Aorta (tissue), 5 donors: ENCODE results near the gene DOCK11. TPM values are rescaled to one million over a fixed set of nuclear protein-coding genes. Genes with fewer than 3 reads are reported as not detected.

Experiments used
- ATAC-seq: fragments of 200-7000 bp; cut with Tn5 transposase; one replicate; pipeline ENCODE4 v1.9.1; 2022; ENCODE audit warnings: moderate library complexity; ENCODE audit not compliant: low FRiP score
- DNase-seq, 2 donors: peaks; one replicate each; pipeline ENCODE4 v3.0.0-alpha.2; 2020
- H3K27ac ChIP-seq, 2 donors: one replicate each; pipeline ENCODE4 v1.5.1; 2013; ENCODE audit warnings: low read length in 2 of 2, mild to moderate bottlenecking in 2 of 2, moderate library complexity in 2 of 2, control low read depth in 1 of 2, inconsistent platforms in 1 of 2, low read depth in 1 of 2
- H3K27me3 ChIP-seq, 2 donors: one replicate each; pipeline ENCODE4 v1.6.1; 2013; ENCODE audit warnings: control low read depth in 1 of 2, low read length in 1 of 2, mild to moderate bottlenecking in 1 of 2, moderate library complexity in 1 of 2; ENCODE audit not compliant: insufficient read depth in 2 of 2, control insufficient read depth in 1 of 2
- H3K36me3 ChIP-seq, 2 donors: one replicate each; pipeline ENCODE4 v1.6.1; 2013; ENCODE audit warnings: control low read depth in 1 of 2, low read length in 1 of 2, mild to moderate bottlenecking in 1 of 2; ENCODE audit not compliant: insufficient read depth in 2 of 2, control insufficient read depth in 1 of 2
- H3K4me1 ChIP-seq, 2 donors: one replicate each; pipeline ENCODE4 v1.6.1; 2013; ENCODE audit warnings: low read length in 2 of 2, control low read depth in 1 of 2, mild to moderate bottlenecking in 1 of 2, moderate library complexity in 1 of 2; ENCODE audit not compliant: insufficient read depth in 2 of 2, control insufficient read depth in 1 of 2
- H3K4me3 ChIP-seq, 2 donors: one replicate each; pipeline ENCODE4 v1.5.1; 2013; ENCODE audit warnings: low read length in 2 of 2, control low read depth in 1 of 2, mild to moderate bottlenecking in 1 of 2
- H3K9me3 ChIP-seq: one replicate; pipeline ENCODE4 v1.6.1; 2013; ENCODE audit warnings: mild to moderate bottlenecking, low read length; ENCODE audit not compliant: control insufficient read depth
- WGBS, 2 donors: extraction: QIAGEN DNeasy Blood & Tissue Kit; methylation state at CpG; one replicate each; pipeline ENCODE4 v1.1.7; 2013; 5-methylcytosine and 5-hydroxymethylcytosine counted together
- intact Hi-C, 2 donors: fragments of 100-400 bp; cut with DNase I; formaldehyde crosslinking; loops; one replicate each; pipeline versions ENCODE4 v1.14.2 to v1.15.0; 2022
- polyA plus RNA-seq, 2 donors: library from polyadenylated mRNA; stranded (reverse); fragments of 200-250 nt; gene quantifications; one replicate each; pipeline ENCODE4 v1.2.3, GENCODE V29; 2013
- total RNA-seq, 2 donors: library from RNA; stranded (reverse); fragmentation: NEBNext Ultra II Directional; extraction: Animal tissue kit (Norgen Biotek cat#: 25700); gene quantifications; one replicate each; pipeline ENCODE4 v1.2.1, GENCODE V29; 2021
- donor health status: healthy with polysubstance abuse.
- donor health status: Bipolar disorder and iron deficiency.
- donor health status: DM: no; HTN: no; CAD: no.
- donor health status: DM: no; HTN: no; CAD: no.
- donor health status: DM: yes; HTN: yes; CAD: no.

The DOCK11 gene
- total and polyA plus RNA-seq, 4 donors: 15.7 to 59.8 (median 39.3) TPM

DNA sequence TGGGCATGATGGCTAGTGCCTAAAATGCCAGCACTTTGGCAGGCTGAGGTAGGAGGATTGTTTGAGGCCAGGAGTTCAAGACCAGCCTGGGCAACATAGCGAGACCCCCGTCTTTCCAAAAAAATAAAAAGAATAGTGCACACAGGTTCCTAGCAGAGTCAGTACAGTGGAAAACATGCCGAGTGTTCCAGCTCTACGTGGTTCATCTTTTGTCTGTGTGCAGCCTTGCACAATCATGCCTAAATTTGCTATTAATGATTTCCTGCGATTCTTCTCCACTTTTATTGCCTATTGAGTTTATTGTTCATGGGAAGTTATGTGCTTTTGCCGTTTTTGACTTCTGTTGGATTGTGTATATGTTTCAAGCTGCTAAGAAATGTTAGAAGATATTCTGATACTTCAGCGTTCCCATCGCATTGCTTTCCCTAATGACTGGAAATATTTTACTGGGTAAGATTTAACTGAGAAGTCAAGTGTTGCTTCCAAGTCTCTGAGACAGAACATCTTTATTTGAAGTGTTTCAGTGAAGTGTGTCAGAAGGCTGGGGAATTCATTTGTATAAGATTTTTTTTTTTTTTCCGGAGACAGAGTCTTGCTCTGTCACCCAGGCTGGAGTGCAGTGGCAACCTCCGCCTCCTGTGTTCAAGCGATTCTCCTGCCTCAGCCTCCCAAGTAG is 11.3 kb downstream of the DOCK11 start:
- Histone ChIP-seq H3K9me3 (no peaks in the 10 kb centered on the region), H3K4me1 (peaks cover 2 to 12% of the 10 kb centered on the region in 2 donors), H3K4me3 (no peak overlapping the region), H3K27me3 (no peaks in the 10 kb centered on the region), H3K27ac (no peak overlapping the region), H3K36me3 (no peaks in the 10 kb centered on the region)
- intact Hi-C loops: no loop called here
- ATAC-seq (no peak), DNase-seq (no peak)
- 70 to 75% methylated on average over 11 of the region's 11 CpGs for WGBS, 2 donors

GRCh38 chrX:118507766-118508165 is 12.2 kb downstream of the DOCK11 start:
- intact Hi-C loops: no loop called here
- Histone ChIP-seq H3K9me3 (no peaks in the 10 kb centered on the region), H3K36me3 (no peaks in the 10 kb centered on the region), H3K27ac (no peak overlapping the region), H3K4me3 (no peak overlapping the region), H3K4me1 (peaks cover 2 to 12% of the 10 kb centered on the region in 2 donors), H3K27me3 (no peaks in the 10 kb centered on the region)
- ATAC-seq (no peak), DNase-seq (no peak)
- WGBS, 2 donors: 72 to 95% methylated on average over 1 of the region's 1 CpG

GRCh38 chrX:118508221-118508620 is 12.6 kb downstream of the DOCK11 start:
- ATAC-seq: no peak
- Histone ChIP-seq H3K36me3 (no peaks in the 10 kb centered on the region), H3K27me3 (no peaks in the 10 kb centered on the region), H3K27ac (no peak overlapping the region), H3K9me3 (no peaks in the 10 kb centered on the region), H3K4me3 (no peak overlapping the region), H3K4me1 (peaks cover 2 to 12% of the 10 kb centered on the region in 2 donors)
- 15 to 38% methylated on average over 5 of the region's 5 CpGs for WGBS, 2 donors
- no peak for DNase-seq
- intact Hi-C loops: no loop called here

DNA sequence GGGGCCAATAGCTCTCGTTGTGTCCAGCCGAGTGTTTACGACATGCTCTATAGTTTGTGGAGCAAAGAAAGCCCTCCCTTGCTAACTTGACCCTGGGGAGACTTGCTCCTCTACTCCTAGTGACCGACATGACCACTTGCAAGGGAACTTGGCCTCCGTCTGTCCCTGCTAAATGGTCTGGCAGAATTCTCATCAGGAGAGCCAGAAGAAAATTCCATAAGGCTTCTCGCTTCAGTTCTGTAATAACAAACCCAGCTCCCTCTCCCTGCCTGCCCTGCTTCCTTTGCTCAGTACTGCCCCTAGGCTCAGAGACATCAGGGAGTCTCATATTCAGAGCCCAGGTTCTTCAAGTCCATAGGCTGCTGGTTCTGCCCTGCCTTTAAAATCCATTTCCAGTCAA is 13.0 kb downstream of the DOCK11 start:
- DNase-seq (no peak), ATAC-seq (peak; percentile 60)
- H3K9me3 ChIP-seq: no peaks in the 10 kb centered on the region
- peak overlapping the region in 1 of 2 donors; percentile 81 for H3K27ac ChIP-seq
- intact Hi-C loops: no loop called here
- no peaks in the 10 kb centered on the region for H3K27me3 ChIP-seq
- no peak overlapping the region for H3K4me3 ChIP-seq
- WGBS, 2 donors: 9 to 42% methylated on average over 6 of the region's 6 CpGs
- no peaks in the 10 kb centered on the region for H3K36me3 ChIP-seq
- H3K4me1 ChIP-seq: peaks cover 2 to 11% of the 10 kb centered on the region in 2 donors

- Histone ChIP-seq H3K36me3 (no peaks in the 10 kb centered on the region), H3K4me3 (no peak overlapping the region), H3K27me3 (no peaks in the 10 kb centered on the region), H3K9me3 (no peaks in the 10 kb centered on the region), H3K27ac (peak overlapping the region in 1 of 2 donors; percentile 8), H3K4me1 (peaks cover 2 to 5% of the 10 kb centered on the region in 2 donors)
- DNase-seq (peak in 1 of 2 donors; percentile 71), ATAC-seq (no peak)
- intact Hi-C loops: no loop called here
- whole genome bisulfite sequencing, 2 donors: 72 to 74% methylated on average over 5 of the region's 5 CpGs
Observed at GRCh38 chrX:118510111-118510510, 14.5 kb downstream of the DOCK11 start.

- Histone ChIP-seq H3K36me3 (no peaks in the 10 kb centered on the region), H3K4me1 (peaks cover 0 to 5% of the 10 kb centered on the region in 2 donors), H3K27me3 (no peaks in the 10 kb centered on the region), H3K4me3 (no peak overlapping the region), H3K9me3 (no peaks in the 10 kb centered on the region), H3K27ac (peak overlapping the region; percentile 44 to 89)
- 46 to 50% methylated on average over 6 of the region's 6 CpGs for WGBS, 2 donors
- DNase-seq (no peak), ATAC-seq (peak; percentile 51)
- intact Hi-C loops: no loop called here
Observed at GRCh38 chrX:118513120-118513898, 17.7 kb downstream of the DOCK11 start.

DNA sequence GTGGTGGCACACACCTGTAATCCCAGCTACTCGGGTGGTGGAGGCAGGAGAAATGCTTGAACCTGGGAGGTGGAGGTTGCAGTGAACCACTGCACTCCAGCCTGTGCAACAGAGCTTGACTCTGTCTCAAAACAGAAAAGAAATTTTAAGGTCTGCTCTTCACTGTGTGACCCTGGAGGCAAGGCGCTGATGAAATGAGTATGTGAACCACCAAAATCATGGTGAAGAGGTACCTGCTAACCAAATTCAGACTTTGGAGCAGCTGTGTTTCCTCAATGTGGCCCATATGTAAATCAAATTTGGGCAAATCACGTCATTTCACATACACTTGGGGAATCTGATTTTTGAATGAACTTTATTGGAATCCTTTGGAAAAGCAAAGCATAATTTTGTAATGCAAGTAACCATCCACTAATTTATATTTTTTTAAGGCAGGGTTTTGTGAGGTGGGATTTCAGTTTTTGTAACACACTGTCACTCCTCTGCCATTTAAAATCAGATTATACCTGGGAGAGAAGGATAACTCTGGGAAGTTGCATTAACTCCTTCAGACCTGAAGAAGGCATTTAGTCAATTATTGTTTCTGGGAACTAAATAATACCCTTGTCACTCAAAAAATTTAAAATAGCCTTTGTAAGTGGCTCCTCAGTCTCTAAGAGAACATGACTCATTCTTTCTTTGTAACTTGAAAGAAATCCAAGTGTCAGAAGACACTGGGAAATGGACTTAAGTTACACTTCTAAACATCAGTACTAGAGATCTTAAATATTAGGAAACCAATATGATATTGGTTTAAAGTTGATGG is 24.0 kb downstream of the DOCK11 start:
- H3K9me3 ChIP-seq: no peaks in the 10 kb centered on the region
- no peaks in the 10 kb centered on the region for H3K27me3 ChIP-seq
- no peak overlapping the region for H3K27ac ChIP-seq
- intact Hi-C loops: no loop called here
- H3K4me3 ChIP-seq: no peak overlapping the region
- no peaks in the 10 kb centered on the region for H3K36me3 ChIP-seq
- DNase-seq (no peak), ATAC-seq (peak; percentile 62)
- WGBS, 2 donors: 62 to 72% methylated on average over 3 of the region's 3 CpGs
- peaks cover 0 to 3% of the 10 kb centered on the region in 2 donors for H3K4me1 ChIP-seq

DNA sequence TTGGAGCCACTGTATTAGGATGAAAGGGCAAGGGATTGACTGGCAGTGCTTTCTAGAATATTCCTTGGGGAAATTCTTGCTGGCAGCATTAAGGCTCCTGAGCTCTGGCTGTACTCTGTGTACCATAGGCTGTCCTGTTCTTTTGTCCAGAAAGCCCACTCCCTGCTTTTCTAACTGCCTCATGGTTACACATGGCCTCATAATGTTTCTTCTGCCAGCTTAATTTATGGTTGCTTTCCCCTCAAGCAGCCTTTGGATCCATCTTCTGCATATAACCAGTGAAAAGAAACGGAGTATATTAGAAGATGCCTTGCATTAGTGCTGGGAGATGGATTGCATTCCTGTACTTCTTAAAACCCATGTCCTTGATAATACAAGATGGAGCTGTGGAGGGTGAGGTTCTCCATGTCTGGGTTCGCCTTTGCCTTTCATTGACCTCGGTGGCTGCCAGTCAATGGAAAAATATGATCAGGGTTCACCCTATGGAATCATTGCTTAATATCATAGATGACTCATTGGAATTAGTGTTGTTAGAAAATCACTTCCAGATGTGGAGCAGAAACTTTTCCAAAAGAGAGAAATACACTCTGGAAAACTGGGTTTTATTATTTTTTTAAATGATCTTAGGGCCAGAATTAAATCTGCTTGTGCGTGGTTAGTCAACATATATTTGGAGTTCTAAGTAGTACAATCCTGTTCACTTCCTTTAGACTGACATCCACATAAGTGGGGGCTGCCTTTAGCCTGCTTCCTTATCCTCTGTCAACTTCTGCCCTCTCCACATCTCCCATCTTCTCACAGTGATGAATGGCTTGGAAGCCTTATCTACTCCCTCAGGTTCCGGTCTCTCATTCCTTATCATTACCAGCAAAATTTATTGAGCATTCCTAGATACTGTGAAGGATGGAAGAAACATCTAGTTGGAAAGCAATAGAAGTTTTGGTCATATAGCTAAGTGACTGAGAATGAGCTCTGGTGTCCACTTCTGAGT is 24.9 kb downstream of the DOCK11 start:
- ATAC-seq (peak; percentile 54), DNase-seq (no peak)
- Histone ChIP-seq H3K27me3 (no peaks in the 10 kb centered on the region), H3K9me3 (no peaks in the 10 kb centered on the region), H3K4me3 (no peak overlapping the region), H3K27ac (peak overlapping the region; percentile 67 to 80), H3K36me3 (no peaks in the 10 kb centered on the region), H3K4me1 (peaks cover 0 to 3% of the 10 kb centered on the region in 2 donors)
- WGBS, 2 donors: 24 to 49% methylated on average over 5 of the region's 5 CpGs
- intact Hi-C loops: no loop called here
